NCI-H2227 (cell line): ENCODE results near the gene ZFPM1.
A peak's percentile ranks its signal among the peaks of the same experiment; 100 is the strongest.

Experiments
- DNase-seq: peaks from one replicate; lab custom pipeline; 2025; ENCODE audit not compliant: unreplicated experiment; lab: John Stamatoyannopoulos, UW

The ZFPM1 gene

DNA sequence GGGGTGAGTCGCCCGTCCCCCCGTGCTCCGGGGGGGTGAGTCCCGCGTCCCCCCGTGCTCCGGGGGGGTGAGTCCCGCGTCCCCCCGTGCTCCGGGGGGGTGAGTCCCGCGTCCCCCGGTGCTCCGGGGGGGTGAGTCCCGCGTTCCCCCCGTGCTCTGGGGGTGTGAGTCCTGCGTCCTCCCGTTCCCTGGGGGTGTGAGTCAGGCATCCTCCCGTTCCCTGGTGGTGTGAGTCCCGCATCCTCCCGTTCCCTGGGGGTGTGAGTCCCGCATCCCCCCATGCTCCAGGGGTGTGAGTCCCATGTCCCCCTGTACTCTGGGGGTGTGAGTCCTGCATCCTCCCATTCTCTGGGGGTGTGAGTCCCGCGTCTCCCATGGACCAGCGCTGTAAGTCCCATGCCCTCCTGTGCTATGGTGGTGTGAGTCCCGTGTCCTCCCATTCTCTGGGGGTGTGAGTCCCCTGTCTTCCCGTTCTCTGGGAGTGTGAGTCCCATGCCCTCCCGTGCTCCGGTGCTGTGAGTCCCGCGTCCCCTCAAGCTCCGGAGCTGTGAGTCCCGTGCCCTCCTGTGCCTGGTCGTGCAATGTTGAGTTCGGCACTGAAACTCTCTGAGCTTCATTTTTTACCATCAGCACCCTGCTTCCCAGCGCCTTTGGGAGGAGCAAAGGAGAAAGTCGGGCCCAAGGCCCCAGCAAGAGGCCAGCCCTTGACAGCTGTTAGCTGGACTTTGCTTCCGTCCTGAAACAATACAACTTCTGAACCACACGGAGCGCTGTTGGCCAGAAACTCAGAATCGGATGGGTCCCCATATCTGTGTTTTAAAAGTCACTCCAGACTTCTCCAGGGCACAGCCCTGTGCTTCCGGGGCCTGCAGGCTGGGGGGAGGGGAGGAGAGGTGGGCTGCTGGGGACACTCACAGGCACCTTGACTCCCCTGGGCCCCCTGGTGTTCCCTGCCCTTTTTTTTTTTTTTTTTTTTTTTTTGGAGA lies 105.7 kb downstream of the ZFPM1 start:
- DNase-seq = peak; percentile 65

DNA sequence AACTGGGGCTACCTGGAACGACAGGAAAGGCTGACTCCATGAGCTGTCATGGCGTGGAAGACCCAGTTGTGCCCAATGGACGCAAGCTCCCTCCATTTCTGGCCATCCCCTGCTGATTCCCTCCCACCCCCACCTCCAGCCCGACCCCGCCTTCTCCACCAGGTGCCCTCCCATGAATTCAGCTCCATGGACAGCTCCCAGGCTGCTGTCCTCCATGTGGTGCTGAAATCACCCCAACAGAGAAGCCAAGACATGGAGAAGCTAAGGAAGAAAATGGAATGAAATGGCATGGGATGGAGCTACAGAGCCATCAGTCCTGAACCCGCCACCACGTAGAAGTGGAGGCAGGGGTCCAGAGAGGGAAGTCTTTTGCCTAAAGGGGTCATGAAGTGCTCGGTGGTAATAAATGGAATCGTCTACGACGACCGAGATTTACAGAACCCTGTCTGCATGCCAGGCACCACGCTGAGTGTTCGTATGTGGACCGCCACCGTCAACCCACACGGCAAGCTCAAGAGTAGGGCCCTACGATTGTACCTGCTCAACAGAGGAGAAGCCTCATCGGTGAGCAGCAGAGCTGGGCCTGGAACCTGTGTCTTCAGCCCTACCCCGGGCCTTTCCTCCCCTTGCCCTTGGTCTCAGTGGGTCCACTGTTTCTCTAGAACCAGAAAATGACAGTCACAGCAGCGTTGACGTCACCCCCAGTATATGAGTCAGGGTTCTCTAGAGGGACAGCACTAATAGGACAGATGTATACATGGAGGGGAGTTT lies 107.8 kb downstream of the ZFPM1 start:
- no peak for DNase-seq

DNA sequence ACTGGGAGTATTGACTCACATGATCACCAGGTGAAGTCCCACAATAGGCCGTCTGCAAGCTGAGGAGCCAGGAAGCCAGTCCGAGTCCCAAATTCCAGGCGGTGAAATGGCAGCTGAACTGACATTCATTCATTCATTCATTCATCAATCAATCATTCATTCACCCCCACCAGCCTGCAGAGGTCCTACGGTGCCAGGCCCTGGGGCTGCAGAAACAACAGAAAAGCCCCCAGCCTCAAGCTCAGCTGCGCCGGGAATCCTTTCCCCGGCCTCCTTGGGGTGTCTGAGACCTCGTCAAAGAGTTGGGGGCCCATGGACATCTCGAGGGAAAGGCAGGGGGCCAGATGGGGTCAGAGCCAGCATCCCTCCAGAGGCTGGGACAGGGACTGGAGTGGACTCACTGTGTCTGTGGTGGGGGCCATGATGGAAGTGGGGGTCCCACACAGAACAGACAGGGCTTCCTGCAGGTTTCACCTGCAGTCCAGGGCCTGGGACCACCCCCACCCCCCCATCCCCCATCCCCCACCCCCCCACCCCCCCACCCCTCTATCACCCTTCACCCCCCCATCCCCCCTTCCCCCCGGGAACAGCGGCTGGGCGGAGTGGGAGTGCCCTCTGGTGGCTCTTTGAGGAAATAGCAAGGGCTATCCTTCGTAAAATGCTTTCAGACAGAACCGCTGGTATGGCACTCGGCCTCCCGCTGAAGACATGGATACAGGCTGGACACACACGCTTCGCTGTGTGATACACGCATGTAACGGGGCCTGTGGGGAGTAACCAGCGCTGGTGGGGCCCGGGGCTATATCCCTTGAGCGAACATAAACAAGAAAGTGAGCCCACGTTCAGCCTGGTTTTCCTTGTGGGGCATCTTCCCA lies 108.6 kb downstream of the ZFPM1 start:
- peak; percentile 60 for DNase-seq

DNA sequence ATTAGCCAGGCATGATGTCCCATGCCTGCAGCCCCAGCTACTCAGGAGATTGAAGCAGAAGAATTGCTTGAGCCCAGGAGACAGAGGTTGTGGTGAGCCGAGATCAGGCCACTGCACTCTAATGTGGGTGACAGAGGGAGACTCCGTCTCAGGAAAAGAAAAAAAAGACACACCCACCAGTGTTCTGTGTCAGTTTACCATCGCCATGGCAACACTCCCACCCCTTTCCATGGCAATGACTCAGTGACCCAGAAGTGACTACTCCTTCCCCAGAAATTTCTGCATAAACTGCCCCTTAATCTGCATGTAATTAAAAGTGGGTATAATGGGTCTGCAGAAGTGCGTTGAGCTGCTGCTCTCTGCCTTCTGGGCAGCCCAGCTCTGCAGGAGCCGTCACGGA lies 113.1 kb downstream of the ZFPM1 start:
- no peak for DNase-seq

DNA sequence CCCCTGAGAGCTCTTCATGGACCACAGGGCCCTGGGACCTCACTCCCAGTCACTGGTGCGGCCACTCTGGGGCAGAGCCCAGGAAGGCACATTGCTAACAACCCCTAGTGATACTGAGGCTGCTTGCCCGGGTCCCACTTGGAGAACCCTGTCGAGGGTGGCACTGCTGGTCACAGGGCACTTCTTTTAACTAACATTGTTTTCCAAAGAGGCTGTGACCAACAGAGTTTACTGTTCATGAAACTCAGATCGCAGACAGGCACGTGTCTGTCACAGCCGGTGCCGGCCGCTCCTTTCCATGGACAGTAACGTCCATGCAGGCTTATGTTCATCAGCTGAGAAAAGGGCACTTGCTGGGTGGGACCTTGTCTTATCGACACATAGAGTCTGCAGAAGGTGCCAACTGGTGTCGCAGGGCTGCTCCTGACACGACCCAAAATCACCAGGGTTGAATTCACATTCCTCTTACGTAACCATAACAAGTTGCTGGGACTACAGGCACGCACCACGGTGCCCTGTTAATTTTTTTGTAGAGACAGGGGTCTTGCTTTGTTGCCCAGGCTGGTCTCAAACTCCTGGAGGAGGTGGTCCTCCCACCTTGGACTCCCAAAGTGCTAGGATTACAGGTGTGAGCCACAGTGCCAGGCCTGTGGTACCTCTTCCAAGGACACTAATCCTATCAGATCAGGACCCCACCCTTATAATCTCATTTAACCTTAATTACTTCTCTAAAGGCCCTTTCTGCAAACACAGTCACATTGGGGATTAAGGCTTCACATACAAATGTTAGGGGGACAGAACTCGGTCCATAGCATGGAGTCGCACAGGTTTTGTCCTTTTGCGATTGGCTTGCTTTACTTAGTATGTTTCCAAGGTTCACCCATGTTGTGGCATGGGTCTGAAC lies 115.9 kb downstream of the ZFPM1 start:
- no peak for DNase-seq

DNA sequence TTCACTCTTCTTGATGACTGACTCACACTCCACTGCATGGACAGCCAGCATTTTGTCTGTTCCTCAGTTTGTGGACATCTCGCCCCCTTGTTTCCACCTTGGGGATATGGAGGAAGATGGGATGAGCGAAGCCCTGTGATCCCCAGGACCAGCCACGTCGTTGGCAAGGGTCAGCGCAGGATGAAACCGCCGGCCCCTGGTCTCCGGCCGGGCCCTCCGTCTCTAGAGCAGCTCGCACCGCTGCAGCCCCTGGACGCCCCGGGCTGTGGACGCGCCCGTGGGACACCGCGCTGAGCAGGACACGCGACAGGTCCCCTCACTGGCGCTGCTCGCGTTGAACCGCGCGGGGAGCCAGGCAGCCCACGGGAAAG lies 116.5 kb downstream of the ZFPM1 start:
- DNase-seq = no peak

DNA sequence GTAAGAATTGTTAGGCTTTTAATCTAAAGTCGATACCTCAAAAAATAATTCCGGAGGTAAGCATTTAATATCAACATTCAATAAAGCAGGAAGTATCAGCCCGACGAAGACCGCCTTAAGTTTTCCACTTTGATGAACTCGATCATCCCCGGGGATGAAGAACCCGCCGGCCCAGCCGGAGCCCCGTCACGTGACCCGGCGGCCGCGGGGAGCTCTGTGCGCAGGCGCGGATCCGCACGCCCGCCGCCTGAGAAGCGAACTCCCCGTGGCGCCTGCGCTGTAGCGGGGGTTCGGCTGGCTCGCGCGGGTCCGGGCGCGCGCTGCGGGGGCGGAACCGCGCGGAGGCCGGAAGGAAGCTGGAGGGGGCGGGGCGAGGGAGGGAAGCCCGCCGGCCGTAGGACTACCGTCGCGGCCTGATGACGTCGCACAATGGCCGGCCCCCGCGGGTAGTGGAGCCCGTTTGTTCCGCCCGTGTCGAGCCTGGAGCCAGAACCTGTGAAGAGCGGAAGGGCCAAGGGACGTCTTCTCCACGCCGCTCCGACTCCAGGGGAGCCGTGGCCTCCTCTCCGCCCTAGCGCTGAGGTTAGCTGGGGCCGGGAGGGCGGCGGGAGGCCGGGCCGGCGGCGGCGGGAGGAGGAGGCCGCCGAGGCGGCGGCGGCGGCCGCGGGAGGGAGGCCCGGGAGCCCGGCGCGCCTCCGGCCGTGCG lies 117.1 kb downstream of the ZFPM1 start, which contains the start of gene ZC3H18:
Gene ZC3H18 (plus strand): TSS at position 419 of the 706 bp plus-strand sequence. CDS start 6,721 bp downstream, outside the sequence.
- peak; percentile 97 for DNase-seq

DNA sequence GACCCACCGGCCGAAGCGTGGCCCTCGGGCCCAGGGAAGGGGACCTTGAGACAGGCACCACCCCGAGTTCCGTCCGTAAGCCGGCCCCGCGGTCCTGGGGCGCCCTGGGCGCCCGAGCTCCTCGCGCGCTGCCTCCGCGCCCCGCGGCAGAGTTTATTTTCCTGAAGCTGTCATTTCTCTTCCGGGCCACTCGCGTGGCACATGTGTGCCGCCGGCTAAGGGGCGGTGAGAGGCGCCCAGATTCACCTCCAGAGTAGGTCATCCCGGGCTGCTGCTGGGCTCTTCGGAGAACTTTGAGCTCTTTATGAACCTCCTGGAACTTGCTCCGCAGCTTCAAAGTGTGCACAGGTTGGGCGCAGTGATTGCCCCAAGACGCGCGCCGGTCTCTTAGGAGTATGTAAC lies 117.6 kb downstream of the ZFPM1 start:
- DNase-seq = peak; percentile 14

DNA sequence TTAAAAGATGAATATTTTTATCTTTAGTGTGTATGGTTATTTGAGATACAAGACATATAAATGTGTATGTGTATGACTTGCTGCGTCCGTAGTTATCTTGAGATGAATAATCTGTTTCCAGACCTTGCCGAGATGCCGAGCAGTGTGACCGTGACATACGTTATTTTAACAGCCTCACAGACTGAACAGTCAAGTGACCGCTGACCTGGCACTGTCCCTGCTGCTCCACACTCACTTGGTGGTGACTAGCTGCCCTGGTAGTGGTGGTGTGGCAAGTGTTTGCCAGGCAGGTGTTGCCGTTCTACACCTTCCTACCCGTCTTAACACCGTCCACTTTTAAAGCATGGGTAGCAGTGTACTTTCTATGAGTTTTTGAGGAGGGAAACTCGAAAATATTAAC lies 122.2 kb downstream of the ZFPM1 start:
- DNase-seq = no peak

DNA sequence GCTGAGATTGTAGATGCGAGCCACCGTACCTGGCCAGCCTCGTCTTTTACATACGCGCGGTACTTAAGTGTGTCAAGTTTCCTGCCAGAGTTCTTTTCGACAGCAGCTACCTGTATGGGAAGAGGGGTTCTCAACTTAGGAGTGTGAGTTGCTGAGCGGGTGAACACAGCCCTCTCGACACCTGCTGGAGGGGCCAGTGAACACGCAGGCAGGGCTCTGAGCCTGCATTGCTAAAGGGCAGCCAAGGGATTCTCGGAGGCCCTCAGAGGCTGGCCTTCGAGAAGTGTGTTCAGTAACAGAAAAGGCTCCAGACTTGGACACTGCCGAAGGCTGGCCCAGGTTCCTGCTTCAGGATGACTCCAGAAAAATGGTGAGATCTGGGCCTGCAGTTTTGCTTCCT lies 123.2 kb downstream of the ZFPM1 start:
- no peak for DNase-seq

DNA sequence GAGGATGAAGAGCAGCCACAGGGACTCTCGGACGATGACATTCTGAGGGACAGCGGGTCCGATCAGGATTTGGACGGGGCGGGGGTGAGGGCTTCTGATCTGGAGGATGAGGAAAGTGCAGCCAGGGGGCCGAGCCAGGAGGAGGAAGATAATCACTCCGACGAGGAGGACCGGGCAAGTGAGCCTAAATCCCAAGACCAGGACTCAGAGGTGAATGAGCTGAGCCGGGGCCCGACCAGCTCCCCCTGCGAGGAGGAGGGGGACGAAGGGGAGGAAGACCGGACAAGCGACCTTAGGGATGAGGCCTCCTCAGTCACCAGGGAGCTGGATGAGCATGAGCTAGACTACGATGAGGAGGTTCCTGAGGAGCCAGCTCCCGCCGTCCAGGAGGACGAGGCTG lies 124.1 kb downstream of the ZFPM1 start:
- DNase-seq = no peak

DNA sequence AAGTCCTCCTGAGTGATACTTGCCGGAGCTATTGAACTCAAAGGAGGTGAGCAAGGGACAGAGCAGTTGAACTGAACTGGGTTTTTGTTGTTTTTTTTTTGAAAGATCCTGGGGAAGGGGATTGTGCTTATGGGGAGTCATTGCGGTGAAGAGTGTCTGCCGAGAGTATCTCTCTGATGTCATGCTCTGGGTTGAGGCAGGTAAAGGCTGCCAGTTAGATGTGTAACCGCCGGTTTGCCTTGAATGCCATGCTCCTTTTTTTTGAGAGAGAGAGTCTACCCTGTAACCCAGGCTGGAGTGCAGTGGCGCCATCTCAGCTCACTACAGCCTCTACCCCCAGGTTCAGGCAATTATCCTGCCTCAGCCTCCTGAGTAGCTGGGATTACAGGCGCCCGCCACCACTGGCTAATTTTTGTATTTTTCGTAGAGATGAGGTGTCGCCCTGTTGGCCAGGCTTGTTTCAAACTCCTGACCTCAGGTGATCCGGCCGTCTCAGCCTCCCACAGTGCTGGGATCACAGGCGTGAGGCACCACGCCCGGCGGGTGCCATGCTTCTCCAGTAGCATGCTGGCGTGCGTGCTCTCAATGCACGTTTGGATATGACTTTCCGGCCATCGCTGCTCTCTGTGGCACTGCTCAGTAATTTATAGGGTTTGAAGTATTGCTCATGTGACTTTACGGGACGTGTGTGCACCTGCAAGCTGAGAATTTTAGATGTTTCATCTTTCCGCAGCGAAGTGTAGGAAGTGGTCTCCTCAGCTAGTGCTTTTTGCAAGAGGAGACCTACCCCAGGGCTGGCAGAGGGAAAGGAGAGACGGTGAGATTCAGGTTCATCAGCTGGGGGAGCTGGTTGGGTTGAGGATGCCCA lies 125.6 kb downstream of the ZFPM1 start:
- DNase-seq = no peak

DNA sequence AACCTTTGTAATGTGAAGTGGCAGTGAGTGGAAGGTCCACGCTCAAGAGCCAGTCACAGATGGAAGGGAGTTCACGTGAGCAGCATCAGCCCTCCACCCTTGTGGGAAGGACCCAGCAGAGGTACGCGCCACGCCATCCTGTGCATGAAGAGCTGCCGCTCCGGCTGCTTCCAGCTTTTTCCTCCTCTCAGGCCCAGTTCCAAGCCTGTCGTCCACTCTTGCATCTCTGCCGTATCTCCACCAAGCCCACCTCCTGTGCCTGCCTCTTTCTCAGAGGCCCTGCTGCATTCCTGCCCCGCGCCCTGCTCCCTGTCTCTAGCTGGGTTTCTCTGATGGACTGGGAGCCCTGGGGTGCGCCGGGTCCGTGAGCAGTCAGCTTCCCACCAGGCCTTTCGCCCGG lies 127.3 kb downstream of the ZFPM1 start:
- DNase-seq = no peak

DNA sequence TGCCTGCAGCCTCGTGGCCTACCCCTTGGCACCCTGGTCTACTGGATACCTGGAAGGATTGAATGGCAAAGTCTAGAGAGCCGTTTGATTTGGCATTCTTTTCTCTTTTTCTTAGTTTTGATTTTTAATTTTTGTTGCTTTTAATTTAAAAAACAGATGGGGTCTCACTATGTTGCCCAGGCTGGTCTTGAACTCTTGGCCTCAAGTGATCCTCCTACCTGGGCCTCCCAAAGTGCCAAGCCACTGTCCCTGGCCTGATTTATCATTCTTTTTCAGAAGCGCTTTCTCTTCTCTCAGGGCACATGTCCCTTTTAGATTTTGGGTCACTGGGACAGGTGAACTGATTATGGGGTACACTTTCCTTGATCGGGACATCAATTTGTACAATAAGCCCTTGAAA lies 128.0 kb downstream of the ZFPM1 start:
- DNase-seq = no peak

DNA sequence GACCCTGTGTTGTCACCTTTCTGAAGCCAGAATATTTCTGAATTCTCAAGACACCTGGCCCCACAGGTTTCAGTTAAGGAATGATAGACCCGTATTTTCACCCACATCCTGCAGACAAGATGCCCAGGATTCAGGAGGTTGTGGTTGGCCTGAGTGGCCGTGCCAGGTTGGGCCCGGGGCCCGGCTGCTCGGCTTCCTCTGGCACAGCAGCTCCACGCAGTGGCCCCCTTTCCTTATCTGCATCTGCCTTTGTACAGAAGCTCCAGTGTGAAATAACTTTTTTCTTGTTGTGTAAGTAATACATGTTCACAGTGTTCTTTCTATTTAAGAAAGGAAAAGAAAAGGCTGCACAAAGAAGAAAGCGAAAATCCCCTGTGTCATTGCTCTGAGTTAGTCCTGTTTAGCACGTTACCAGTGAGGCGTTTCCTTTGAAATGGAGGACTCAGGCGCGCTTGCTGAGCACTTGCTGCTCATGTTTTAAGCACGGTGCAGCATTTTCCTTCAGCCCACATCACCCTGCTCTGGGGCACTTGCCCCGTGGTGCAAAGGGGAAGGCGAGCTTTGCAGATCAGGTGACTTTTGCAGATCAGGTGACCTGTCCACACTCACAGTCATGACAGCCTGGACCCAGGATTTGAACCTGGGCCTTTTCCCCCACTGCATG lies 130.0 kb downstream of the ZFPM1 start:
- DNase-seq = no peak

DNA sequence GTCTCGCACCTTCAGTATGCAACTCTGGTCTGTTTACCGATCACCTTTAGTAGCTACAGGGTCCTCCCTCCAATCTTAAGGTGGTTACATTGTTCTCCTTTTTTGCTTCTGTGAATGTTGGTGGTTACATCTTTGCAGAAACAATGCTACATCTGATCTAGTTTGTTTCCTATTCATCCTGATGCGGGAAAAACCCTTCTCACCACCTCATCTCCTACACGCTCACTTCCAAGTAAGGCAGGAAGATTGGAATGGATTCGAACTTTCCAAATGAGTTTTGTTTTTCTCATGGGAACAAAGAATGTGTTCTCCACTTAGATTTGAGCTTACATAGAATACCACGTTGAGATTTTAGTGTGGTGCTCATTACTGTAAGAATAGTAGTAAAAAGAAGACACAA lies 131.6 kb downstream of the ZFPM1 start:
- no peak for DNase-seq

DNA sequence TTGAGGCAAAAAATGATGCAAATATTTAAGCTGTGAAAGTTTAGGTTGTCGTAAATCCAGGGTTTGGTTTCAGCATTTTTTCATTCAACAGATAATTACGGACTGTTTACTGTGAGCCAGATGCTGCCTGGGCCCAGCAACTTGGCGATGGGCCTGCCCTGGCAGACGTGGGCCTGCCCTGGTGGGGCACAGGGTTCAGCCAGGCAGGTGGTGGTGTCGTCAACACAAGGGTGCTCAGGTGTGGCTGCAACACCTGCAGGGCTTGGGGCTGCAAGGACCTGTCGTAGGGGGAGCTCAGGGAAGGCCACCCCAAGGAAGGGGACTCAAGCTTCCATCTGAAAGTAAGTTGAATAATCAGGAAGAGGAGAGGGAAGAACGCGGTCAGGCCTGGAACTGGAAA lies 132.2 kb downstream of the ZFPM1 start:
- no peak for DNase-seq
